Endodermal cell (in vitro differentiated cells): ENCODE results near the gene PIAS4. TPM values are rescaled to one million over a fixed set of nuclear protein-coding genes. Genes with fewer than 3 reads are reported as not detected.

Source experiments
- DNase-seq: peaks from one replicate; pipeline ENCODE4 v3.0.0-alpha.2; 2017
- H3K27ac ChIP-seq: 2 replicates; pipeline ENCODE4 v1.5.1; 2013; ENCODE audit warnings: mild to moderate bottlenecking, low read depth, low read length, moderate library complexity
- H3K27me3 ChIP-seq: 2 replicates; pipeline ENCODE4 v1.6.1; 2013; ENCODE audit warnings: mild to moderate bottlenecking, low read length, moderate library complexity; ENCODE audit not compliant: insufficient read depth, control insufficient read depth, poor library complexity, severe bottlenecking
- H3K36me3 ChIP-seq: 2 replicates; pipeline ENCODE4 v1.7.0; 2013; ENCODE audit warnings: mild to moderate bottlenecking, low read length, moderate library complexity; ENCODE audit not compliant: control insufficient read depth, insufficient read depth
- H3K4me1 ChIP-seq: one replicate; pipeline ENCODE4 v1.7.0; 2013; ENCODE audit warnings: low read length; ENCODE audit not compliant: control insufficient read depth, insufficient read depth
- H3K4me3 ChIP-seq: 2 replicates; pipeline ENCODE4 v1.5.1; 2013; ENCODE audit warnings: mild to moderate bottlenecking, low read length, moderate library complexity
- H3K9ac ChIP-seq: 2 replicates; pipeline ENCODE4 v1.6.1; 2013; ENCODE audit warnings: mild to moderate bottlenecking, low read length, moderate library complexity; ENCODE audit not compliant: poor library complexity, severe bottlenecking; ENCODE audit errors: extremely low read depth
- H3K9me3 ChIP-seq: 2 replicates; pipeline ENCODE4 v1.6.1; 2013; ENCODE audit warnings: mild to moderate bottlenecking, low read length, moderate library complexity; ENCODE audit not compliant: control insufficient read depth
- H3K27ac Mint-ChIP-seq: 2 replicates; pipeline ENCODE4 v1.8.0; 2020; ENCODE audit warnings: mixed read lengths
- H3K27me3 Mint-ChIP-seq: 2 replicates; pipeline ENCODE4 v1.8.0; 2021; ENCODE audit warnings: mild to moderate bottlenecking, mixed read lengths; ENCODE audit not compliant: insufficient read depth
- H3K36me3 Mint-ChIP-seq: 2 replicates; pipeline ENCODE4 v1.8.0; 2020; ENCODE audit warnings: low read depth, mixed read lengths
- H3K4me1 Mint-ChIP-seq: 2 replicates; pipeline ENCODE4 v1.8.0; 2020; ENCODE audit warnings: mixed read lengths
- H3K4me3 Mint-ChIP-seq: 2 replicates; pipeline ENCODE4 v1.8.0; 2020; ENCODE audit warnings: mild to moderate bottlenecking, moderate library complexity, mixed read lengths
- H3K9me3 Mint-ChIP-seq: 2 replicates; pipeline ENCODE4 v1.8.0; 2020; ENCODE audit warnings: mild to moderate bottlenecking, mixed read lengths
- CTCF ChIP-seq: fragments of 200-600 bp; sonication (generic); conservative IDR thresholded peaks from 2 replicates; pipeline ENCODE4 v1.5.0; 2021; ENCODE audit warnings: antibody characterized with exemption, mild to moderate bottlenecking
- WGBS, 2 experiments: methylation state at CpG; one replicate each; pipeline versions ENCODE4 v1.1.5 to v1.1.7; 2013; ENCODE audit warnings: missing lambda C conversion rate in 2 of 2, mixed read lengths in 1 of 2; ENCODE audit not compliant: insufficient coverage in 1 of 2, insufficient read length in 1 of 2; 5-methylcytosine and 5-hydroxymethylcytosine counted together
- total RNA-seq, 2 donors: library from RNA; stranded (reverse); fragmentation: NEBNext Ultra II Directional in 1 of 2; extraction: Animal tissue kit (Norgen Biotek cat#: 25700) in 1 of 2; gene quantifications; 2 replicates in 1 of 2; 3 replicates in 1 of 2; pipeline ENCODE4 v1.2.1, GENCODE V29; 2021

Gene PIAS4
- total RNA-seq, 2 donors from 2014 or later = 57.5 to 58.1 TPM

- Mint-ChIP-seq H3K9me3 (no peaks in the 10 kb centered on the region), H3K4me3 (no peak overlapping the region), H3K36me3 (peaks cover 58% of the 10 kb centered on the region), H3K27me3 (no peaks in the 10 kb centered on the region), H3K4me1 (no peaks in the 10 kb centered on the region), H3K27ac (no peak overlapping the region)
- Histone ChIP-seq H3K4me3 (no peak overlapping the region), H3K9ac (no peak overlapping the region), H3K27me3 (no peaks in the 10 kb centered on the region), H3K27ac (no peak overlapping the region), H3K9me3 (no peaks in the 10 kb centered on the region), H3K36me3 (peaks cover 16% of the 10 kb centered on the region), H3K4me1 (no peaks in the 10 kb centered on the region)
- no peak for DNase-seq
- WGBS, 2 experiments = 92 to 94% methylated on average over 6 to 15 of the region's 15 CpGs
- TF ChIP-seq CTCF = no peak
These were observed 43.9 kb downstream of the PIAS4 start for GRCh38 chr19:4051175-4052101.

DNA sequence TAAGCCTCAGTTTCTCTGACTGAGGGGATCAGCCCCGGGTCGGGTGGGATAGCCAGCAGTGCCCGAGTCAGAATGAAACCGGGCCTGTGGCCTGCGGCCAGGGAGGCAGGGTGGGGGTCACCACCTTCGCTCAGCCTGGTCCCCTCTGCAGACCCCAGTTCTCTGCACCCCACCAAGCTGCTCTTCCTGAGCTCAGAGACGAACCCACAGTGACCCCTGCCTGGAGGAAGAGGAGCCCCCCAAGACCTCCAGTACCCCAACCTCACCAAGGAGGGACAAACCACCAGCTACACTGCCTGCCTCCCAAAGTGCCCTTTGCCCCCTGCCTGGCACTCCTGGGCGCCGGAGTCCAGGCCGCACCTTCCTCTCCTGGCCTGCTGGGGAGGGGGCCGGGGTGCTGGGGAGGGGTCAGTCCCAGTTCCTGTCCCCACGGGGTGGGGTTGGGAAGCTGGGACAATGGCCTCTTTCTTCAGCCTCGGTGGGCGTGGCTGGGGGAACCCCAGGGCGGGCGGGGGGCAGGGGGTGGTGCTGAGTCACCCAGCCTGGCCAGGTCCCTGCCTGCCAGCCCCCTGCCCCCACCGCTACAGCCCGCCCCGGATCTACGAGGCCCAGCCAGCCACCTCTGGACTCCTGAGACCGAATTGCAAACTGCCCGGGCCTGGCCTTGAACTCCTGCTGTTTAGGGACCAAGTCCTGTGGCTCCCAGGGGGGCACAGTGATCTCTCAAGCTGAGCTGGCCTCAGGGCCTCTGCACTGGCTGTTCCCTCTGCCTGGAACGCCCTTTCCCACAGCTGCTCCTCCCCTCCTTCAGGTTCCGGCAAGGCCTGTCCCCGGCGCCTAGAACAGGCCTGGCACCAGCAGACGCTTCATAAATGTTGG, 44.8 kb downstream of the PIAS4 start:
- Mint-ChIP-seq H3K36me3 (peaks cover 59% of the 10 kb centered on the region), H3K9me3 (no peaks in the 10 kb centered on the region), H3K27ac (no peak overlapping the region), H3K4me3 (no peak overlapping the region), H3K4me1 (no peaks in the 10 kb centered on the region), H3K27me3 (no peaks in the 10 kb centered on the region)
- H3K9ac ChIP-seq = no peak overlapping the region
- no peaks in the 10 kb centered on the region for H3K4me1 ChIP-seq
- peaks cover 16% of the 10 kb centered on the region for H3K36me3 ChIP-seq
- no peak for TF ChIP-seq CTCF
- H3K4me3 ChIP-seq = no peak overlapping the region
- no peaks in the 10 kb centered on the region for H3K9me3 ChIP-seq
- no peak for DNase-seq
- no peak overlapping the region for H3K27ac ChIP-seq
- no peaks in the 10 kb centered on the region for H3K27me3 ChIP-seq
- 93 to 94% methylated on average over 10 to 26 of the region's 27 CpGs for WGBS, 2 experiments

DNA sequence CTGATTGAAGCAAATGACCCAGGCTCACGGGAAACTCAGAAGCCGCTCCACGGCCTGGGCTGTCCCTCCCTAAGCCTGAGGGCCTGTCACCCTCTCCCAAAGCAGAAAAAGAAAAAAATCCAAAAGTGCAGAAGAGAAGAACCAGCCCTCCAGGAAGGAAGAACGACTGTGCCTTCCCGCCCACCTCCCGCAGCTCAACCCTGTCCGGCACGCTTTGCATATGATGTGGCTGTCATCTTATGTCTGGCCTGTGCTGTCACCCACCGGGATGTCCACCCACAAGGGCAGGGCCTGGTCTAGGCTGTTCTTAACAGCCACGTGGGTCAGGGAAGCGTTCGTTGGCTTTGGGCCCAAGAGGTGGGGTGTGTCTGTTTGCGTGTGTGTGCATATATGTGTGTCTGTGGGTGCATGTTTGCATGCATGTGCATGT, 45.5 kb downstream of the PIAS4 start:
- DNase-seq = no peak
- Mint-ChIP-seq H3K9me3 (no peaks in the 10 kb centered on the region), H3K4me1 (no peaks in the 10 kb centered on the region), H3K27me3 (no peaks in the 10 kb centered on the region), H3K36me3 (peaks cover 61% of the 10 kb centered on the region), H3K4me3 (no peak overlapping the region), H3K27ac (no peak overlapping the region)
- H3K27me3 ChIP-seq = no peaks in the 10 kb centered on the region
- H3K27ac ChIP-seq = no peak overlapping the region
- peaks cover 16% of the 10 kb centered on the region for H3K36me3 ChIP-seq
- no peaks in the 10 kb centered on the region for H3K4me1 ChIP-seq
- no peak overlapping the region for H3K9ac ChIP-seq
- H3K4me3 ChIP-seq = no peak overlapping the region
- 89 to 95% methylated on average over 6 to 13 of the region's 13 CpGs for WGBS, 2 experiments
- no peak for TF ChIP-seq CTCF
- H3K9me3 ChIP-seq = no peaks in the 10 kb centered on the region
